ENCODE data around the gene RTKN2. TPM values are rescaled to one million over a fixed set of nuclear protein-coding genes. Genes with fewer than 3 reads are reported as not detected.
A peak's percentile ranks its signal among the peaks of the same experiment; 100 is the strongest.

Gene RTKN2
- total RNA-seq, 1 experiment from 2014 or later, result 14.4 TPM

DNA sequence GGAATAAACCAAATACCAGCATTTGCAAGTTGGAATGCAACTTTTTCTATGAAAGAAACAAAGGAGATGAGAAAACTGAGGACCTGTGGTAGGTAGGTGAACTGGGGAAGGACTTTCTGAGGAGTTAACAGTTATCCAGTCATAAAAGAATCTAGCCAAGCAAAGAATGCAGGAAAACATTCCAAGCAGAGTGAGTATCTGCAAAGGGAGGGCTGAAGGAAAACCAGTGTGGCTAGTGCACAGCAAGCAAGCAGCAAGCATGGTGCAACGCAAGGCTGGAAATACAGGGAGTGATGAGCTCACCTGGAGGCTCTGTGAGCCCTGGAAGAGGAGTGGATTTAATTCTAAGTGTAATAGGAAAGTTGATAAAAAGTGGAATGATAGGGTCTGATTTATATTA lies 44.0 kb downstream of the RTKN2 start:
- Histone ChIP-seq H4K91ac (ENCODE audit: insufficient read length, low read depth, low read length) (no peak overlapping the region), H4K8ac (replicated peaks; ENCODE audit: insufficient read length, low read depth, low read length) (no peak overlapping the region), H2AK5ac (ENCODE audit: insufficient read length, low read length) (no peak overlapping the region), H2BK120ac (ENCODE audit: low read depth, low read length, poor library complexity, severe bottlenecking) (no peak overlapping the region), H3K56ac (ENCODE audit: insufficient read length, low read depth, low read length) (no peak overlapping the region), H3K23me2 (ENCODE audit: insufficient read length, low read depth, low read length, poor library complexity, severe bottlenecking) (no peaks in the 10 kb centered on the region), H3K23ac (ENCODE audit: insufficient read length, low read depth, low read length) (no peak overlapping the region), H2BK15ac (ENCODE audit: low read depth, low read length) (no peak overlapping the region), H4K5ac (ENCODE audit: insufficient read length, low read depth, low read length) (no peak overlapping the region), H3K27ac (ENCODE audit: insufficient read length, low read depth, low read length) (no peak overlapping the region), H2BK5ac (ENCODE audit: insufficient read length, low read length) (no peak overlapping the region), H3K27me3 (ENCODE audit: insufficient read depth, low read length) (no peaks in the 10 kb centered on the region), H2BK12ac (ENCODE audit: insufficient read length, low read depth, low read length) (no peak overlapping the region), H3K79me1 (ENCODE audit: insufficient read depth, low read depth, low read length, poor library complexity, severe bottlenecking) (no peaks in the 10 kb centered on the region), H3K18ac (ENCODE audit: insufficient read length, low read depth, low read length) (no peak overlapping the region), H3K4me2 (ENCODE audit: insufficient read depth, insufficient read length, low read length) (no peak overlapping the region), H3T11ph (ENCODE audit: low read length) (no peak overlapping the region), H4K20me1 (ENCODE audit: control insufficient read depth, insufficient read depth, insufficient read length) (no peaks in the 10 kb centered on the region), H3K9ac (ENCODE audit: extremely low read depth, insufficient read length, low read length) (no peak overlapping the region), H3K9me3 (ENCODE audit: control insufficient read depth, low read depth, low read length) (no peaks in the 10 kb centered on the region), H3K4me1 (ENCODE audit: insufficient read depth, low read length) (no peaks in the 10 kb centered on the region), H3K14ac (ENCODE audit: insufficient read depth, low read length) (no peak overlapping the region), H2BK20ac (ENCODE audit: low read depth, low read length, poor library complexity, severe bottlenecking) (no peak overlapping the region), H3K79me2 (ENCODE audit: insufficient read depth, low read length) (no peaks in the 10 kb centered on the region), H3K4ac (ENCODE audit: low read depth, low read length) (no peak overlapping the region), H2AFZ (ENCODE audit: low read length) (no peak overlapping the region)
- Mint-ChIP-seq H3K4me3 (no peak overlapping the region), H3K36me3 (ENCODE audit: insufficient read depth in 1 of 3, low read depth in 3 of 3) (peaks cover 4 to 7% (median 4%) of the 10 kb centered on the region in 3 experiments; a peak in 4 of 7 replicates), H3K27ac (peak overlapping the region; percentile 49 to 93 (median 83); a peak in 4 of 7 replicates), H3K9me3 (no peaks in the 10 kb centered on the region), H3K4me1 (peaks cover 4 to 6% of the 10 kb centered on the region in 2 experiments; a peak in 1 of 4 replicates), H3K27me3 (ENCODE audit: low read depth) (no peaks in the 10 kb centered on the region)
- TF ChIP-seq, protein P1, sequence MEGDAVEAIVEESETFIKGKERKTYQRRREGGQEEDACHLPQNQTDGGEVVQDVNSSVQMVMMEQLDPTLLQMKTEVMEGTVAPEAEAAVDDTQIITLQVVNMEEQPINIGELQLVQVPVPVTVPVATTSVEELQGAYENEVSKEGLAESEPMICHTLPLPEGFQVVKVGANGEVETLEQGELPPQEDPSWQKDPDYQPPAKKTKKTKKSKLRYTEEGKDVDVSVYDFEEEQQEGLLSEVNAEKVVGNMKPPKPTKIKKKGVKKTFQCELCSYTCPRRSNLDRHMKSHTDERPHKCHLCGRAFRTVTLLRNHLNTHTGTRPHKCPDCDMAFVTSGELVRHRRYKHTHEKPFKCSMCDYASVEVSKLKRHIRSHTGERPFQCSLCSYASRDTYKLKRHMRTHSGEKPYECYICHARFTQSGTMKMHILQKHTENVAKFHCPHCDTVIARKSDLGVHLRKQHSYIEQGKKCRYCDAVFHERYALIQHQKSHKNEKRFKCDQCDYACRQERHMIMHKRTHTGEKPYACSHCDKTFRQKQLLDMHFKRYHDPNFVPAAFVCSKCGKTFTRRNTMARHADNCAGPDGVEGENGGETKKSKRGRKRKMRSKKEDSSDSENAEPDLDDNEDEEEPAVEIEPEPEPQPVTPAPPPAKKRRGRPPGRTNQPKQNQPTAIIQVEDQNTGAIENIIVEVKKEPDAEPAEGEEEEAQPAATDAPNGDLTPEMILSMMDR (conservative IDR thresholded peaks at IDR 0.05), result no peak
- DNase-seq, result no peak
- WGBS (ENCODE audit: extremely low coverage, insufficient read length, low lambda C conversion rate), result no CpG with 5 or more reads among the region's 1 CpG

Data from H9 (cell line).